Fibroblast of skin of abdomen (primary cell): ENCODE data around the gene TMEM205. TPM values are rescaled to one million over a fixed set of nuclear protein-coding genes. Genes with fewer than 3 reads are reported as not detected.
"Not testable (repeated sequence)": the region's sequence is repeated elsewhere in the genome, so short reads cannot be mapped to it uniquely, and the experiment has no call there.

Source experiments
- DNase-seq: peaks from one replicate; pipeline ENCODE4 v3.0.0-alpha.2; 2013
- polyA plus RNA-seq, 2 experiments: library from polyadenylated mRNA; unstranded; fragments of 120-200 nt; gene quantifications; one replicate each; pipeline ENCODE4 v1.2.1, GENCODE V29; 2013; ENCODE audit not compliant: insufficient read length in 2 of 2

The TMEM205 gene
- 44.7 TPM for polyA plus RNA-seq (2013, experiment 1 of 2; ENCODE audit: insufficient read length)
- polyA plus RNA-seq (2013, experiment 2 of 2; ENCODE audit: insufficient read length): 49.3 TPM

- peak; percentile 99 for DNase-seq
Observed at GRCh38 chr19:11346104-11346940, at the start of gene TMEM205, which contains the start of gene CCDC159. TMEM205 (minus strand) TSS chr19:11346268; CDS start chr19:11345619, 649 bp downstream. CCDC159 (plus strand) TSS chr19:11346519; CDS start chr19:11346607, 88 bp downstream.

- no peak for DNase-seq
Observed at GRCh38 chr19:11390933-11391680, 45.0 kb upstream of the TMEM205 start.

GRCh38 chr19:11390359-11390758 lies 44.3 kb upstream of the TMEM205 start:
- no peak for DNase-seq

DNA sequence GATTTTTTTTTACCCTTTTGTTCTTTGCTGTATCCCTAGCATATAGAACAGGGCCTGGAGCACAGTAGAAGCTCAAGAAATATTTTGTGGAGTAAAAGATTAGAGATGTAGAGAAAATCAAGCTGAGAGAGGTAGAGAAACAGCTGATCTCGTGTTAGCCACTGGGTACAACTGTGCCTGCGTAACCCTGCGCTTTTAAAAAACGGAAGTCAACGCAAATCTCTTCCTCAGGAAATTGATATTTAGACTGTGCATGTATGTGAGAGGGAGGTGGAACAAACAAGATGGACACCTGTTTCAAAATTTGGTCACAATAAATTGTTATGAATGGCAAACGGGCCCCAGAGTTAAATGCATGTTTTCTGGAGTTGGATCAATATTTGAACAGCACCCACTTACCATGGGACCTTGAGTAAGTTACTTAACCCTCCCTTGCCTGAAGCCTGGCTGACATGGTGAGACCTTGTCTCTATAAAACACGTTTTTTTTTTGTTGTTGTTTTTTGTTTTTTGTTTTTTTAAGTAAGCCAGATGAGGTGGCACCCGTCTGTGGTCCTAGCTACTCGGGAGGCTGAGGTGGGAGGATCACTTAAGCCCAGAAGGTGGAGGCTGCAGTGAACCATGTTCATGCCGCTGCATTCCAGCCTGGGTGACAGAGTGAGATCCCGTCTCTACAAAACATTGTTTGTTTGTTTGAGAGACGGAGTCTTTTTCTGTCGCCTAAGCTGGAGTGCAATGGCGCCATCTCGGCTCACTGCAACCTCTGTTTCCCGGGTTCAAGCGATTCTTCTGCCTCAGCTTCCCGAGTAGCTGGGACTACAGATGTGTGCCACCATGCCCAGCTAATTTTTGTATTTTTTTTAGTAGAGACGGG lies 41.3 kb upstream of the TMEM205 start:
- DNase-seq: no peak

GRCh38 chr19:11384778-11385129 lies 38.7 kb upstream of the TMEM205 start:
- no peak for DNase-seq

GRCh38 chr19:11383706-11384048 lies 37.6 kb upstream of the TMEM205 start:
- no peak for DNase-seq

DNA sequence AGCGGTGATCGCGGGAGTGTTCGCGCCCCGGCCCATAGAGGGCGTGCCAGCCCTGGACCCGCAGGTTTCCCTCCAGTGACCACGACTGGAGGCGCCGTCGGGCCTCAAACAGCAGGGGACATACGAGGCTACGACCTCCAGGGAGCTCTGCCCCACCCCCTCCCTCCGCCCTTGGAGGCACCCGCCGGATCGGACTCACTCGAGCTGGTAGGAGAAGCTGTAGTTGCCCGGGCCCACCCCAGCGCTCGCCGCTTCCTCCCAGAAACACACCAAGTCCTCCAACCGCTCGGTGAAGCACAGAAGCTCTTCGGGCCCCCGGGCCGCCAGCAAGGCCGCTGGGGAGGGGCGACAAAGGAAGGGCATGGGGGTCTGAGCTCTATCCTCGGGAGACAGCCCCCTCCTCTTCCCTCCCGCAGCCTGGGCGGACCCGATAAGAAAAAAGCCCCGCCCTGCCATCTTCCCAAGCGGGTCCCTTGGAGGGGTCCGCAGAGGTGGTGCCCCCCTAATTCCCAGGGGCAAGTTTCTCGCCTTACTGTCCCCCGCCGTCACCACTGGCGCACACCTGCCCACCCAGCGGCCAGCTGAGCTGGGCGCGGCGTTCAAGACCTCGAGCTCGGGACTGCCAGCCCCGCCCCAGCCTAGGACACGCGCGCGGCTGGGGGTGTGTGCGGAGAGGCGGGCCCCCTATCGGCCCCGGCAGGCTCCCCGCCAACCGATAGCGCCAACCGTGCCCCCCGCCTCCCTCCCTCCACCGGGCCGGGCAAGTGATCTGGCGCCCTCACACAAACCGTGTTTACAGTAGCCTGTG lies 37.0 kb upstream of the TMEM205 start:
- DNase-seq: no peak

GRCh38 chr19:11380653-11381537 lies 34.8 kb upstream of the TMEM205 start:
- DNase-seq: peak; percentile 95

- DNase-seq: no peak
Observed at GRCh38 chr19:11379857-11380350, 33.8 kb upstream of the TMEM205 start.

DNA sequence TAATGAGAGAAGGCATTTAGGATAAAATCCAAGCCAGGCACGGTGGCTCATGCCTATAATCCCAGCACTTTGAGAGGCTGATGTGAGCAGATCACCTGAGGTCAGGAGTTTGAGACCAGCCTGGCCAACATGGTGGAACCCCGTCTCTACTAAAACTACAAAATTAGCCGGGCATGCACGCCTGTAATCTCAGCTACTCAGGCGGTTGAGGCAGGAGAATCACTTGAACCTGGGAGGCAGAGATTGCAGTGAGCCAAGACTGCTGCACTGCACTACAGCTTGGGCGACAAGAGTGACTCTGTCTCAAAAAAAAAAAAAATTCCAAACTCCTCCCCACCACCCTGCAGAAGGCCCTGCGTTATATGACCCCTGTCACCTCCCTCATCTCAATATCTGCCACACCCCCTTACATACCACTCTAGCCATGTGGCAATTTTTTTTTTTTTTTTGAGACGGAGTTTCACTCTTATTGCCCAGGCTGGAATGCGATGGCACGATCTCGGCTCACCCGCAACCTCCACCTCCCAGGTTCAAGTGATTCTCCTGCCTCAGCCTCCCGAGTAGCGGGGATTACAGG lies 33.3 kb upstream of the TMEM205 start:
- not testable (repeated sequence) for DNase-seq

DNA sequence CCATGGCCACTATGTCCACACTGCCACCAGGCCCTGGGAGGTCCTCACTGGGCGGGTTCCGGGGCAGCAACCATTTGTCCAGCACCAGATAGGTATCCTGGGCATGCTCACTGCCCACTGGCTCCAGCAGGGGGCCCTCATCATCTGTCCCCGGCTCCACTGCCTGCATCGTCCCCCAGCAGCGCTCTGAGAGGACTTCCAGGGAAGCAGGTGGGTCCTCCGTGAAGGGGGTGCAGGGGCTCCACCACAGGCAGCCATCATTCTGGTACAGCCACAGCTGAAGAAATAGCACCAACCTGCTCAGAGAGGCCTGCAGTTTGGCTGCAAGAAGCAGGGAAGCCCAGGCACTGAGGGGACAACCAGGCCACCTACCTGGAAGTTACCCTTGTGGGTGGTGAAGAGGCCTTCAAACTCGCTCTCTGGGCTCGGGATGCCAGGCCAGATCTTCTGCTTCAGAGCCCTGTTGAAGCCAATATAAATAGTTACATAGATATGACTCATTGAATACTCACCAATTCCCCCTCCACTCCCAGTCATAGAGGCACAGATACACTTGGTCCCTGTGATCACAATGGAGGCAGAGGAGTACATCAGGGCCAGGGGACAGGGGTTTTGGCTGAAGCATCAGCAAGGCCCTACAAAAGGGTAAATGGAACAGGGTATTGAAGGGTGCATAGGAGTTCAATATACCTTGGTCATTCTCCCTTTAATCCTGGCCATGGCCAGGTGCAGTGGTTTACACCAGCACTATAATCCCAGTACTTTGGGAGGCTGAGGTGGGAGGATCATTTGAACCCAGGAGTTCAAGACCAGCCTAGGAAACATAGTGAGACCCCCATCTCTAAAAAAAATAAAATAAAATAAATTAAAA lies 32.5 kb upstream of the TMEM205 start:
- peak; percentile 73 for DNase-seq

- peak; percentile 38 for DNase-seq
Observed at GRCh38 chr19:11377756-11378155, 31.7 kb upstream of the TMEM205 start.

- peak; percentile 96 for DNase-seq
Observed at GRCh38 chr19:11377237-11377636, 31.2 kb upstream of the TMEM205 start.

- DNase-seq: no peak
Observed at GRCh38 chr19:11375143-11375948, 29.3 kb upstream of the TMEM205 start.

DNA sequence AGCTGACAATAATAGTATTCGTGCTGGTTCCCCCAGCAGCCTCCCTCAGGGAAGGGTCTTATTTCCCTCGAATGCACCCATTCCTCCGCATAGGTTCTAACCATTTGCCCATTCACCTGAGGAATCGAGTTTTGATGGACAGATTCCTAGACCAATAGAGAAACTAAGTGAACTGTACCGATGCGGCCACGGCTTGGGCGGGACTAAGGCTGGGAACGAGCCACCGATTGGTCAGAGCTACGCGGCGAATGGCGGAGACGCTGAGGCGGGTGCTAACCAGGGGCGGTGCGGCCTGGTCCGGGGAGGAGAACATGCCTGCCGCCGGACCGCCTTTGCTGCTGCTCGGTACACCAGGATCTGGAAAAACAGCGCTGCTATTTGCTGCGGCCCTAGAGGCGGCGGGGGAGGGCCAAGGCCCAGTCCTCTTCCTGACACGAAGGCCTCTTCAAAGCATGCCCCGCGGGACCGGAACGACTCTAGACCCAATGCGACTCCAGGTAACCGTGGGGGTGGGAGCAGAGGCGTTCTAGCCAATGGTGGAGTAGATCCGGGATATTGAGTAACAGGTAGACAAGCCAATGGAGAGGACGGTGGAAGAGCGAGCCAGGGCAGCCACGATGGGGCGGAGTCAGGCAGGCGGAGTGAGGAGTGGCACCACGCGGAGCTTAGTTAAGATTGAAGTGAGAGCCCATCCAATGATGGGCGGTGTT lies 28.5 kb upstream of the TMEM205 start, which contains the start of gene SWSAP1:
TSS of gene SWSAP1 (plus strand) at position 234 of the 710 bp plus-strand sequence. CDS start at position 249, 15 bp downstream.
- peak; percentile 99 for DNase-seq

DNA sequence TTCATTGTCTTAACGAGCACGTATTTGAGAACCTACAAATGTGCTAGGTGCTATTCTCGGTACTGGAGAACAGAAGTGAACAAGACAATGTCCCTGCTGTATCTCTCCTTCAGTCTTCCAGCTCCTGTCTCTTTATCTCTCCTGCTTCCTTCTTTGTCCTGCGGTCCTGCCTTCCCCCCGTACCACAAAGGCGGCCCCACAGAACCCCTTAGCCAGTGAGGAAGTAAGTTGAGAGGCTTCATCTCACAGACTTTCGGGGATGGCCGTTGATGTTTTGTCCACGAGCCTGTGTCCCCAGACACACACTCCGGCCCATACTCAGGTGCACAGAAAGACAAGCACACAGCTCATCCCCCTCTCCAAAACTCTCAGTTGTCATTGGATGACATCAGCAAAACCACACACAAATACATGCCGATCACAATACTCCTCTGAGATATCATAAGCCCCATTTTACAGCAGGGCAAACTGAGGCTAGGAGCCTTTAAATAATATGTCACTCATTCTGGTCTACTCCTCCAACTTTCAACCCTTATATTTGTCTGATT lies 27.9 kb upstream of the TMEM205 start:
- DNase-seq: no peak
